Activated T-cell treated with anti-CD3 and anti-CD28 coated beads for 24 hours (primary cell): Measurements from ENCODE around the gene WDR18.
"Not testable (repeated sequence)": the region's sequence is repeated elsewhere in the genome, so short reads cannot be mapped to it uniquely, and the experiment has no call there.

Experiments
- DNase-seq: peaks from one replicate; pipeline ENCODE4 v3.0.0-alpha.2; 2020; ENCODE audit warnings: low read depth

Gene WDR18

DNA sequence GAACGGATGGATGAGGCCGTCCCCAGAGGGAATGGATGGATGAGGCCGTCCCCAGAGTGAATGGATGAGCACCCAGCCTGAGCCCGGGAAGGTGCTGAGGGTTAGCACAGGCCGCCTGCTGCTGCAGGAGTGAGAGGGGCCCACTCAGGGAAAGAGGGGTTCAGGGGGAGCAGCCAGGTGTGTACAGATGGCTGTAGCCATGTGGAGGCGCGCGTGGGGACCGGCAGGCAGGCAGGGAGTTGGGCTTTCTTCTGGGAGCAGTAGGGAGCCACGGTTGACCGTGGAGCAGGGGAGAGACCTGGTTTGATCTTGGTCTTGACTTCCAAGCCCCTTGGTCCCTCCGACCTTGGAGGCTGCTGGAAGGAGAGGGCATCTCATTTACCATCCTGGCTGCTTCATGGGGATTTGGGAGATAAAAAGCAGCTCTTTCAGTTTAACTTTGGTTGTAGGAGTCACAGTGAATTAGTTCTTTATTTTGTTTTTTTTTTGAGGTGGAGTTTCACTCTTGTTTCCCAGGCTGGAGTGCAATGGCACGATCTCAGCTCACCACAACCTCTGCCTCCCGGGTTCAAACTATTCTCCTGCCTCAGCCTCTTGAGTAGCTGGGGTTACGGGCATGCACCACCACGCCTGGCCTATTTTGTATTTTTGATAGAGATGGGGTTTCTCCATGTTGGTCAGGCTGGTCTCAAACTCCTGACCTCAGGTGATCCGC, 33.6 kb upstream of the WDR18 start:
- no peak for DNase-seq

DNA sequence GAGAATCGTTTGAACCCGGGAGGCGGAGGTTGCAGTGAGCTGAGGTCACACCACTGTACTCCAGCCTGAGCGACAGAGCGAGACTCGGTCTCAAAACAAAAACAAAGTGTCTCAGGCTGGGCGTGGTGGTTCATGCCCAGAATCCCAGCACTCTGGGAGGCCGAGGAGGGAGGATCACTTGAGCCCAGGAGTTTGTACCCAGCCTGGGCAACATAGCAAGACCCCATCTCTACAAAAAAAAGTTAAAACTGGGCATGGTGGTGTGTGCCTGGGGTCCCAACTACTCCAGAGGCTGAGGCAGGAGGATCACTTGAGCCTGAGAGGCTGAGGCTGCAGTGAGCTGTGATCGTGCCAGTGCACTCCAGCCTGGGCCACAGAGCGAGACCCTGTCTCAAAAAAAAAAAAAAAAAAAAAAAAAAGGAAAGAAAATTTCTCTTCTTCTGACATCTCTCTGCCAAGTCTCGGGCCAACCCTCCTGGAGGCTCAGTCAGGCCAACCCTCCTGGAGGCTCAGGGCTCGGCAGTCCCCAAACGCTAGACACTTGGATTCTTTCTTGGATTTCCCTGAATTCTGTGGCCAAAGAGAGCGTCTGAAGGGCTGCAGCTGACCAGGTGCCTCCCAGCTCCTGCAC, 32.0 kb upstream of the WDR18 start:
- DNase-seq, result no peak

DNA sequence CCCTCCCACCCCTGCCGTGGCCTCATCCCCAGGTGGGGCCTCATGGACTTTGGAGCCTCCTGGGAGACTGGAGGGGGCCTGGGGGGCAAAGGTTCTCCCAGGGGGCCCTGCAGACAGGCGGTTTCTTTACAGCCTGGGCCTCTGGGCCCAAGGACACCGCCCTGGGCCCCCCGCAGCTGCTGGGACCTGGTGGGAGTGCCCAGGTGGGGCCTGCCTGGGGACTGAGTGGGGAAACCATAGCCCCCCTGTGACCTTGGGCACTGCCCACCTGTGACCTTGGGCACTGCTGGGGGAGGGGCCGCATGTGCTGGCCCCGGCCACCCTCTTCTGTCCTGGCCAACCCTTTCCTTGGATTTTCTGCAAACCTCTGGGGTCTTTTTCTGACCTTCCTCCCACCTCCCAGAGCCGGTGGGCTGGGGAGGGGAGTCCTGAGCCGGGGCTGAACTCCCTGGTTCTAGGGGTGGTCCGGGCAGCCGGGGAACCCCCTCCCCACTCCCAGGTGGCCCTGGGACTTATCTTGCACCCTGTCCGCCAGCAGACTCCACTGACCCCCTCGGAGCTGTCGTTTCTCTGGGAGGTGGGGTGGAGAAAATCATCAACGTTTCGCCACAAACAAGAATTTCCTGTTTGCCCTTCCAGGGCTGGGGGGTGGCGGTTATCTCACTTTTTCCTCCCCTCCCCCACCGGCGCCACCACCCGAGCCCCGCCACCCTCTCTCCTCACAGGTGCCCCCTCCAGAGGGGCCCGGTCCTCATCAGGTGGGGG, 31.3 kb upstream of the WDR18 start:
- no peak for DNase-seq

DNA sequence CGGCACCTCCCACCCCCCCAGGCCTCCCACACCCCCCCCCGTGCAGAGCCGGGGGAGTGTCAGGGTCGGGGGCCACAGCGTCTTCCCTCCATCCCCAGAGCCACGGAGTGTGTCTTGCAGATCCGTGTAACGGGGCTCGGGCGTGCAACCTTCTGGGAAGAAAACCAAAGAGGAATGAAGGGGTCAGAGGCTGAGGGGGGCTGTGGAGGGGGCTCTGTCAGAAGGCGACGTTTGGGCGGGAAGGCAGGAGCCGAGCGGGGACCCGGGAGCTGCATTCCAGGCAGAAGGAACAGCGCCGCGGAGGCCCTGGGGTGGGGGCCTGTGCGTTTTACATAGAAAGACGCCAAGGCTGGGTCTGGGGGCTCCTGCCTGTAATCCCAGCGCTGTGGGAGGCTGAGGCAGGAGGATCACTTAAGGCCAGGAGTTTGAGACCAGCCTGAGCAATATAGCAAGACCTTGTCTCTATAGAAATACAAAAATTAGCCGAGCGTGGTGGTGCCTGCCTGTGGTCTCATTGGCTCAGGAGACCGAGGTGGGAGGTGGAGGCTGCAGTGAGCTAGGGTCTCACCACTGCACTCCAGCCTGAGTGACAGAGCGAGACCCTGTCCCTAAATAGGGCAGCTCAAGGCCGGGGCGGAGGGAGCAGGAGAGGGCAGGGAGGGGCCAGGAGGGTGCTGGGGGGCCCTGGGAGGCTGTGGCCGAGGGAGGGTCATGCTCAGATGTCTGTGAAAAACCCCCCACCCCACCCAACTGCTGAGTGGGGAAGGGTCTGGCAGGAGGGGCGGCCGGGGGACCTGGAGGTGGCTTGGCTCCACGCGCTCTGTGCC, 30.5 kb upstream of the WDR18 start:
- DNase-seq, result no peak

DNA sequence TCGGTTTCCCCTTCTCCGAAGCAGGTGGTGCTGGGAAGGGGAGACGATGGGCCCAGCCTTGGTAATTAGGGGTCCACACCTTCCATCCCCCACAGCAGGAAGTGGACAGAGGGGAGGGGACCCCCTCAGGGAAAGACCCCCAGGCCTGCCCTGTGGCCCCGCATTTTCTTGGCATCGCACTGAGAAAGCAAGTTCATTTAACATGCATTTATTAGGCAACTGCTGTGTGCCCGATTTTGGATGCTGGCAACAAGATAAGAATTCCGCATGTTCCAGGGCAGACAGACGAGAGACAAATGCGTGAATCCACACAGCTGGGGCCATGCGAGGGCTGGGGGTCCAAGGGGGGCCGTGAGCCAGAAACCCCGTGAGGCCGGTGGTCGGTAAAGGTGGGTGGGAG, 29.9 kb upstream of the WDR18 start:
- no peak for DNase-seq

DNA sequence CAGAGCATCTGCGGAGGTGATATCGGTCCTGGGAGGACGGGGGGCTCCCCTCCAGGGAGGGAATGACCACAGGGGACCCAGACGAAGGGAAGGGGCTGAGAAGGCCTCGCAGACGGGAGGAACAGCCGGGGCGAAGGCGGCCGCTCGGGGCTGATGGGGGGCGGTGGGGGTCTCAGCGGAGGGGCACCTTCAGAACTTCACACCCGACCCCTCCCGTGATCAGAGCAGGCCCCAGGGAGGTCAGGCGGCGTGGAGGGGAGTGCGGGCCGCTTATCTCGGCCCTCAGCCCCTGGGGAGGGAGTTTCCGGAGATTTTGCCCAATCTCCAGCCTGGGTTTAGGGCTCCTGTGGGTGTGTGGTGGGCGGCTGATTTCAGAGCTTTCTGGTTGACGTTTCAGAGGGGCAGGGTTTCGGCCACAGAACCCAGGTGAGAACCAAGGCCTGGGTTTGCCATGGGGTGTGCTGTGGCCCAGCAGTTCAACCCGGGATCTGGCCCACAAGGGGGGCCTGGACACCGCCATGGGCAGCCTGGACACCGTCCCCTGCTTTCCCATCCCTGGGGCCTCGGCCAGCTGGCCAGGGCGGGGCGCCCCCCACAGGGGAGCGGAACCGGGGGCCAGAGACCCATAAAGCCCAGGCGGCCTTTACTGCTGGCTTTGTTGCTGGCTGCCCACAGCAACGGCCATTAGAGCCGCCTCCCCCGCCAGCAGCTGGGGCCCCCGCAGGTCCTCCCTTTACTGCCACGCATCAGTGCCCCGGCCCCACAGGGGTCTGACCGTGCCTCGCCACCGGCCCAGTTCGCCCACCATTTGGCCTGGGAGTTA, 29.3 kb upstream of the WDR18 start:
- DNase-seq, result no peak

DNA sequence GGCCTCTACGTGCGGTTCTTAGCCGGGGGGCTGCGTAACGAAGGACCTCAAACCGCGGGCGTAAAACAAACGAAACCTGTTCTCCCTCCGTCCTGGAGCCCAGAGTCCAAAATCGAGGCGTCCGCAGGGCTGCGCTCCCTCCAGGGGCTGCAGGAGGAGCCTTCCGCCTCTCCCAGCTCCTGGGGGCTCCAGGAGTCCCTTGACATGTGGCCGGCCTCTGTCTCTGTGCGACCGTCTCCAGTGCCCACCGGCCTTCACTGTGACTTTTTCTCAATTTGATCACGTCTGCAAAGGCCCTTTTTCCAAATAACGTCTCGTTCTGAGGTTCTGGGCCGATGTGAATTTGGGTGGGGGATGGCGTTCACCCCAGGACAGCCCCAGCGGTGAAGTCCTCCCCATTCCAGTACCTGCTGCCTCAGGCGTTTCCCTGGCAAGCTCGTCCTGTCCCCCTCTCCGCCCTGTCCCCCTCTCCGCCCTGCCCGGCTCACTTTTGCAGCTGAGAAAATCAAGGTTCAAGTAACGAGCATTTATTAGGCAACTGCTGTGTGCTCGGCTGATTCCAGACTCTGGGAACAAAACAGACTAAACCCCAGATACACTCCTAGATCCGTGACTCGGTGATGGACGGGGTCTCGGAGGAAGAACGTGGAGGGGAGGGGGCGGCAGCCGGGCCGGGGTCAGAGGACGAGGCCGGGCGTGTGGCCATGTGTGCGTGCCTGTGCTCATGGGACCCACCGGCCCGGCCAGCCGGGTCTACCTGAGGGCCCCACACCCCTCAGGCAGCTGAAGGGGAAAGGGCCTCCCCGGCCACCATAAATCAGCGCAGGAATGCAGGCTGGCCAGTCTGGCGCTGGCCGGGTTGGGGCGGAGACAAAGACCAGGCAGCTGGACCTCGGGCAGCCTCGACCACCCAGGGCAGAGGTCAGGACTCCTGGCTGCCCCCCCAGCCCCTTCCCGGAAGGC, 28.1 kb upstream of the WDR18 start:
- DNase-seq, result no peak

DNA sequence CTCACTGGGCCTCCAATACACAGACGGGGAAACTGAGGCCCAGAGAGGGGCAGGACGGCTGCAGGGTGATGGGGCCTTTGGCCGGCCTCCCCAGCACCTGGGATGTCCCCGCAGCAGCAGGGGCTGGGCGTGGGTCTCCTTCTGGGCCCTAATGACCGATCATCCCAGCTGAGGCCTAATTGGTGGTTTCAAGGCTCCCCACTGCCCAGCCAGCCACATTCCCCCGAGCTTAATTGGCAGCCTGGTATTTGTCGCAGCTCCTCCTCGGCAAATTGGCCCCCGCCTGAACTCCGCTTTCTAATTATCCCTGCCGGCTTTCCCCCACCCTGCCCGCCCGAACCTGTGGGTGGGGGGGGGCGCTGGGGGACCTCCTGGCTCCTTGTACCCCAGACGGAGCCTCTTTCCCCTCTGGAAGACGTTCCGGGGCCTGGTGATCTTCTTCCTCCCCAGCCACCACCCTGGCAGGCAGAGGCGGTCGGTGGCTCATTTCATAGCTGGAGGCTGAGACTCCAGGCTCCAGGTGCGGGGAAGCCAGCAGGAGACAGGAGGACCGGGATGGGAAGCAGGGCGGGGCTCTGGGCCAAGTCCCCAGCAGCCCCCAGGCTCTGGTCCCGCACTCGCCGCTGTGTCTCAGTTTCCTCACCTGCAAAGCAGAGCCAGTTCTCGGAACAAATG, 27.2 kb upstream of the WDR18 start:
- DNase-seq, result no peak

DNA sequence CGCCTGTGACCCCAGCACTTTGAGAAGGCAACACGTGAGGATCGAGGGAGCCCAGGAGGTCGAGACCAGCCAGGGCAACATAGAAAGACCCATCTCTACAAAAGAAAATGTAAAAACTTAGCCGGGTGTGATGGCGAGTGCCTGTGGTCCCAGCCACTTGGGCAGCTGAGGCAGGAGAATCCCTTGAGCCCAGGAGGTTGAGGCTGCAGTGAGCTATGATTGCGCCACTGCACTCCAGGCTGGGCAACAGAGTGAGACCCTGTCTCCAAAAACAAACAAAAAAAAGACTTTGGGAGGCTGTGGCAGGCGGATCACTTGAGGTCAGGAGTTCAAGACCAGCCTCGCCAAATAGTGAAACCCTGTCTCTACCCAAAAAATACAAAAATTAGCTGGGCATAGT, 26.6 kb upstream of the WDR18 start:
- not testable (repeated sequence) for DNase-seq

DNA sequence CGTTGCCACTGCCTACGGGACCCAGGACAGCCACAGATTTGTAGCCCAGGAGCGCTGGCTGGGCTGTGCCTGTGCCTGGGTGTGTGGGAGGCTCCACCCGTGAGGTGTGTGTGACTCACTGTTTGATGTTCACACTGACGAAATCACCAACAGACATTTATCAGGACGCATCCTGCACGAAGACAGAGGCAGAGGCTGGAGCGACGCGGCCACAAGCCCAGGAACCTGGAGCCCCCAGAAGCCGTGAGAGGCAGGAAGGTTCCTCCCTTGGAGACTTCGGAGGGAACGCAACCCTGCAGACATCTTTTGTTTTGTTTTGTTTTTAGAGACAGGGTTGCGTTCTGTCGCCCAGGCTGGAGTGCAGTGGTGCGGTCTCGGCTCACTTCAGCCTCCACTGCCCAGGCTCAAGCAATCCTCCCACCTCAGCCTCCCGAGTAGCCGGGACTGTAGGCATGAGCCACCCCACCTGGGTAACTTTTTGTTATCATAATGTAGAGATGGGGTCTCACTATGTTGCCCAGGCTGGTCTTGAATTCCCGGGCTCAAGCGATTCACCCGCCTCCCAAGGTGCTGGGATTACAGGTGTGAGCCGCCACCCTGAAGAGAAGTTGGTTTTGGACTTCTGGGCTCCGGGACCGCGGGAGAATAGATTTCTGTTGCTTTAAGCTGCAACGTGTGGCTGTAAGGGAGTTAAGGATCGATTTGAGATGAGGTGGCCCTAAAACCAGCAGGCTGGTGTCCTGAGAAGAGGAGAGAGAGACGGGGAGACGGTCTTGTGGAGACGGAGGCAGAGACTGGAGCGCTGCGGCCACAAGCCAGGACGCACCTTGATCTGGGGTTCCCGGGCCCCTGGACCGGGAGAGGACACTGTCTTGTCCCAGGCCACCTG, 24.9 kb upstream of the WDR18 start:
- DNase-seq, result peak; percentile 35

DNA sequence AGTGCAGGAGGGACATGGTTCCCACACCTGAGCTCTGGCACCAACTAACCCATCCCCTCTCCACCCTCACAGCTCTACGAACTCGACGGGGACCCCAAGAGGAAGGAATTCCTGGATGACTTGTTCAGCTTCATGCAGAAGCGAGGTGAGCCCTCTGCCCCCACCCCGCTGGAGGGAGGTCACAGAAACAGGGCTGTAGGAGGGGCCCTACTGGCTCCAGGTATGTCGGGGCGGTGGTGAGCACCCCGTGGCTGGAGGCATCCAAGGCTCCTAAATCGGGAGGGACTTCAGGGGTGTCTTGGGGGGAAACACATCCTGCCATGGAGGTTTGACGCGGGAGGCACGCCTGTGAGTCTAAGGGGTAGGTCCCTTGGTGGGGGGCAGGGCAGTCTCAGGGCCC, 24.1 kb upstream of the WDR18 start:
- no peak for DNase-seq

DNA sequence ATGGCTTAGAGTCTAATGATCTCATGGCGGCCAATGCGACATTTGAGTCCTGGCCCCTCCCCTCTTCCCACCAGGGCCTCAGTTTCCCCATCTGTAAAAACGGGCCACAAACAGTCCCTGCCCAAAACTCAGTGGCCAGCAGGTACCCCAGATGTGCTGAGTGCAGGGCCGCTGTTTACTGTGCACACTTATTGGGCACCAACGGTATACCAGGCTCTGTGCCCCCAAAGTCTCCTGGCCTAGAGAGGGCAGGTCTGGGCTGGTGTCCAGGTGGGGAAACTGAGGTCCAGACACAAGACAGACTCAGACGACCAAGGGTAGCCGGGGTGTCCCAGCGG, 23.6 kb upstream of the WDR18 start:
- no peak for DNase-seq

DNA sequence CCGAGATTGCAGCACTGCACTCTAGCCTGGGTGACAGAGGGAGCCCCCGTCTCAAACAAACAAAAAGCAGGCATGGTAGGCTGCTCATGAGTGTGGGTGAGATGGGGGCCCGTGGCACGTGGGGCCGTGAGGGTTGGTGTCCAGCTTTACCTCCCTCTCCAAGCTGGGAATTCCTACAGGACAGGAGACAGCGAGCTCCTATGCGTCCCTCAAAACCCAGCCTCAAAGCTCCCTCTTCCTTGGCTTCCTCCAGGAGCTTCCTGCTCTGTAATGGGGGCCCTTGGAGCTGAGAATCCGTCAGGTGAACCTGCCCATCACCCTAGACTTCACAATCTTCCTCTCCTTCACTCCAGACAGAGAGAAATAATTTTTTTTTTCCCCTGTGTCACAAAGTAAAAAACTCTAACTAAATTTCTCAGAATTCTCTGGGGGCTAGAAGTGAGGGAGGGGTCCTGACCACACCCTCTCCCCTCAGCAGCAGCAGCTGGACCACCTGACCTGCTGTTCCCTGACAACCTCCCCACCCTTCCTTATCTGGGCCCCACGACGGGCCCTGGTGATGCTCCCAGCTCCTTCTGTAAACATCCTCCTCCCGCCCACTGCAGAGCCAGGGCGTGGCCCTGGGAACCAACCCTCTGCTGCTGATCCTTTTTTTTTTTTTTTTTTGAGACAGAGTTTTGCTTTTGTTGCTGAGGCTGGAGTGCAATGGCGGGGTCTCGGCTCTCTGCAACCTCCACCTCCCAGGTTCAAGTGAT, 22.1 kb upstream of the WDR18 start:
- no peak for DNase-seq

DNA sequence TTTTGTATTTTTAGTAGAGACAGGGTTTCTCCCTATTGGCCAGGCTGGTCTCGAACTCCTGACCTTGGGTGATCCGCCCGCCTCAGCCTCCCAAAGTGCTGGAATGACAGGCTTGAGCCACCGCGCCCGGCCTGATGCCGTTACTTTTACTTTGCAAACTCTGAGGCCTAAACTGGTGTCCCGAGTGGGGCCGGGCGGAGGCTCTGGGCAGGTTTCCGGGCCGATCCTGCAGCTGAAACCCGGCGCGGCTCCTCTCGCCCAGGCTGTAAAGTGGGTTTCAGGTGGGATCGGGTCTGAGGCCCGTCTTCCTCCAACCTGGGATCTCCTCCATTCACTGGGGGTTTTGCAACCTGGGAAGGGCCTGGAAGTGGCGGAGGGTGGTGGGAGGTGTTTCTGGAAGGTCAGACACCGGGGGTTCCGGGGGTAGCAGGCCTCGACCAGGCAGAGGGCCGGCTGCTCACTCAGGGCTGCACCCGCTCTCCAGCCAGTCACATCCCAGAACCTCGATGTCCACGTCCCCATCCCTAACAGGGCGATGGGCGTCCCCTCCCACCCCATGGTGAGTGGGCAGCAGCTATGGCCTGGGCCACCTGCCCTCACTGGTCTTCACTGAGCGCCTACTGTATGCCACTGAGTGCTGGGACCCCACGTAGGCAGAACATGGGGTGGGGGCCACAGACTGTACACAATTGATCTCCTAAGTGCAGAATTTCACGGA, 21.3 kb upstream of the WDR18 start:
- DNase-seq, result no peak

DNA sequence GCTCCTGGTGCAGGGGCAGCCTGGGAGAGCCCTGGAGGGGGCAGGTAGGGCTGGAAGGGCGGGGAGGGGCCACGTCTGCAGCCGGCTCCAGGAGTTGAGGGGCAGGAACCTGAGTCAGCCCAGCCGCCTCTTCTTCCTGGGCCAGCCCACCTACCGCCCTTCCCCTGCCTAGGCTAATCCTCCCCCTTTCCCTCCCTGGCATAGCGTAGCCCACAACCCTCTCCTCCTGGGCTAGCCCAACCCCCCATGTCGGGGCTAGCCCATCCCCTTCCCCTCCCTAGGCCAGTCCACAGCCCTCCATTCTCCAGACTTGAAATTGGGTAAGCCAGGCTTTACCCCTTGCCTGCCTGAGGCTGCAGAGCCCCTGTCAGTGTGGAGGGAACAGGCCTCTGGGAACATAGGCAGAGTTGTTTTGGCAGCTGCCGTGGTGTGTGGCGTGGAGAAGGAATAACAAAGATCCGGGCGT, 20.6 kb upstream of the WDR18 start:
- DNase-seq, result no peak

DNA sequence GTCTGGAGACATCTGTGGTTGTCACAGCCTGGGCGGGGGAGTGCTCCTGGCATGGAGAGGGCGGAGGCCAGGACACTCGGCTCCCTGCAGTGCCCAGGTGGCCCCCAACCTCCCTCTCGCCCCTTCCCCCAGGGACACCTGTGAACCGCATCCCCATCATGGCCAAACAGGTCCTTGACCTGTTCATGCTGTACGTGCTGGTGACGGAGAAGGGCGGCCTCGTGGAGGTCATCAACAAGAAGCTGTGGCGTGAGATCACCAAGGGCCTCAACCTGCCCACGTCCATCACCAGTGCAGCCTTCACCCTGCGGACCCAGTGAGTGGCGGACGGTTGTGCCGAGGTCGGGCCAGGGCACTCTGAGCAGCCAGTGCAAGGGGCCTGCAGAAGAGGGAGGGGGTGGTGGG, 20.0 kb upstream of the WDR18 start:
- no peak for DNase-seq
